ENCODE data around the gene UBD. TPM values are rescaled to one million over a fixed set of nuclear protein-coding genes. Genes with fewer than 3 reads are reported as not detected.

UBD gene
- total and polyA plus RNA-seq, 10 of the 15 experiments (the other 5 are each of a cell fraction or from before 2014, with no cell fraction given), result 23.4 to 101 (median 35.7) TPM

DNA sequence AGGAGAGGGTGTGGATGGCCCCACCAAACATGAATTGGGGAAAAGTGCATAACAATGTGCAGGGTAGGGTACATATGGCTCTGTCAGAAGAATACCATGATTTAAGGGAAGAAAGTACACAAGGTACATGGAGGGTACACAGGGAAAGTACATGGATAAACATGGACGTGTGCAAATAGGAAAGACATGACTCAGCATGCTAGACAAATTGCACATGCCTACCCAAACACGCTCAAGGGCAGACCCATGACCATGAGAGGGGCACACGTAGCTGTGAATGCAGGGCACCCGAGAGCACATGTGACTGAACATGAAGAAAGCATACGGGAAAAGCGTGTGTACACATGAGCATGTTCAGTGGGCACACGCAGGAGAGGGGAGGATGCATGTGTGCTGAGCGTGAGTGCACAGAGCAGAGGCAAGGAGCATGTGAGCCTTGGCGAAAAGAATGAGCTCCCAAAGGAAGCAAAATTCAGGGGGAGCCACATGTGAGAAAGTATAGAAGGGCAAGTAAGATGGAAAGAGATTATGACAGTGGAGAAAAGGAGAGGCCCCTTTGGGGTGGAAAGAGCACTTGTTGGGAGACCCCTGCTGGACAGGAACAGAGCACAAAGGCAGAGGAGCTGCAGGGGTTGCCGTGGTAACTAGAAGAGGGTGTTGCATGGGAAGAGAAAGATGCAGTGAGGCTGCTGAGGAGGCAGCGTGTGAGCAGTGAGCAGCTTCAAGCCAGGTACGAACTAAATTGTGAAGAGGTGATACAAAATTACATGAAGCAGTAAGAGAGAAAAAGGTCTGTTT lies 43.2 kb upstream of the UBD start:
- no peak overlapping the region for H3K27ac ChIP-seq (ENCODE audit: control insufficient read depth, insufficient read depth)
- no peak overlapping the region for H2AFZ ChIP-seq (ENCODE audit: control insufficient read depth, low read depth, low read length)
- FAIRE-seq, result no peak
- POLR2A ChIA-PET, result no interaction called here
- H3K79me2 ChIP-seq (ENCODE audit: control insufficient read depth, insufficient read depth, low read length), result no peaks in the 10 kb centered on the region
- no peak for DNase-seq (ENCODE audit: low read depth, low spot score)
- peak; percentile 44; the same call in 1 of the 3 replicates for ATAC-seq
- no peaks in the 10 kb centered on the region for H3K4me1 ChIP-seq (ENCODE audit: control insufficient read depth, insufficient read depth, low read length)
- TF ChIP-seq, protein P1, sequence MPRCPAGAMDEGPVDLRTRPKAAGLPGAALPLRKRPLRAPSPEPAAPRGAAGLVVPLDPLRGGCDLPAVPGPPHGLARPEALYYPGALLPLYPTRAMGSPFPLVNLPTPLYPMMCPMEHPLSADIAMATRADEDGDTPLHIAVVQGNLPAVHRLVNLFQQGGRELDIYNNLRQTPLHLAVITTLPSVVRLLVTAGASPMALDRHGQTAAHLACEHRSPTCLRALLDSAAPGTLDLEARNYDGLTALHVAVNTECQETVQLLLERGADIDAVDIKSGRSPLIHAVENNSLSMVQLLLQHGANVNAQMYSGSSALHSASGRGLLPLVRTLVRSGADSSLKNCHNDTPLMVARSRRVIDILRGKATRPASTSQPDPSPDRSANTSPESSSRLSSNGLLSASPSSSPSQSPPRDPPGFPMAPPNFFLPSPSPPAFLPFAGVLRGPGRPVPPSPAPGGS (IDR thresholded peaks at IDR 0.05; ENCODE audit: borderline replicate concordance, insufficient read depth, low read depth, low read length, poor library complexity, severe bottlenecking), result peak; percentile 73
- TF ChIP-seq CEBPB (IDR thresholded peaks at IDR 0.05; ENCODE audit: borderline replicate concordance in 1 of 2, low read depth in 2 of 2, low read length in 2 of 2), result no peak
- TF ChIP-seq SMC3 (IDR thresholded peaks at IDR 0.05; ENCODE audit: borderline replicate concordance, low read length), result 0 out of 2 replicates have a peak, but pooled peaks have one; percentile 6
- no peak for TF ChIP-seq ZNF274 (IDR thresholded peaks at IDR 0.05; ENCODE audit: insufficient read depth, insufficient read length)
- TF ChIP-seq, protein P2, sequence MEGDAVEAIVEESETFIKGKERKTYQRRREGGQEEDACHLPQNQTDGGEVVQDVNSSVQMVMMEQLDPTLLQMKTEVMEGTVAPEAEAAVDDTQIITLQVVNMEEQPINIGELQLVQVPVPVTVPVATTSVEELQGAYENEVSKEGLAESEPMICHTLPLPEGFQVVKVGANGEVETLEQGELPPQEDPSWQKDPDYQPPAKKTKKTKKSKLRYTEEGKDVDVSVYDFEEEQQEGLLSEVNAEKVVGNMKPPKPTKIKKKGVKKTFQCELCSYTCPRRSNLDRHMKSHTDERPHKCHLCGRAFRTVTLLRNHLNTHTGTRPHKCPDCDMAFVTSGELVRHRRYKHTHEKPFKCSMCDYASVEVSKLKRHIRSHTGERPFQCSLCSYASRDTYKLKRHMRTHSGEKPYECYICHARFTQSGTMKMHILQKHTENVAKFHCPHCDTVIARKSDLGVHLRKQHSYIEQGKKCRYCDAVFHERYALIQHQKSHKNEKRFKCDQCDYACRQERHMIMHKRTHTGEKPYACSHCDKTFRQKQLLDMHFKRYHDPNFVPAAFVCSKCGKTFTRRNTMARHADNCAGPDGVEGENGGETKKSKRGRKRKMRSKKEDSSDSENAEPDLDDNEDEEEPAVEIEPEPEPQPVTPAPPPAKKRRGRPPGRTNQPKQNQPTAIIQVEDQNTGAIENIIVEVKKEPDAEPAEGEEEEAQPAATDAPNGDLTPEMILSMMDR (IDR thresholded peaks at IDR 0.05 in 2 of 3, conservative IDR thresholded peaks at IDR 0.05 in 1 of 3; ENCODE audit: control insufficient read depth in 2 of 3, extremely low read depth in 1 of 3, insufficient read depth in 1 of 3, low read depth in 3 of 3, low read length in 3 of 3), result peak in 2 of 3 experiments; percentile 20 to 22; a peak in 2 of 6 replicates
- TF ChIP-seq, protein P3, sequence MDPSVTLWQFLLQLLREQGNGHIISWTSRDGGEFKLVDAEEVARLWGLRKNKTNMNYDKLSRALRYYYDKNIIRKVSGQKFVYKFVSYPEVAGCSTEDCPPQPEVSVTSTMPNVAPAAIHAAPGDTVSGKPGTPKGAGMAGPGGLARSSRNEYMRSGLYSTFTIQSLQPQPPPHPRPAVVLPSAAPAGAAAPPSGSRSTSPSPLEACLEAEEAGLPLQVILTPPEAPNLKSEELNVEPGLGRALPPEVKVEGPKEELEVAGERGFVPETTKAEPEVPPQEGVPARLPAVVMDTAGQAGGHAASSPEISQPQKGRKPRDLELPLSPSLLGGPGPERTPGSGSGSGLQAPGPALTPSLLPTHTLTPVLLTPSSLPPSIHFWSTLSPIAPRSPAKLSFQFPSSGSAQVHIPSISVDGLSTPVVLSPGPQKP (IDR thresholded peaks at IDR 0.05; ENCODE audit: low read depth, low read length), result no peak
- TF ChIP-seq IRF4 (IDR thresholded peaks at IDR 0.05; ENCODE audit: low read depth, low read length), result no peak
- no peak overlapping the region for H3K4me2 ChIP-seq (ENCODE audit: control insufficient read depth, insufficient read depth)
- H3K27me3 ChIP-seq (replicated peaks in 1 of 2; ENCODE audit: control insufficient read depth in 2 of 2, insufficient read depth in 2 of 2, low read length in 1 of 2), result no peaks in the 10 kb centered on the region
- no peak overlapping the region for H3K4me3 ChIP-seq
- SMC1A ChIA-PET (ENCODE audit: uncharacterized antibody, unreplicated experiment), result interaction anchor here (0.6 kb wide), 1 partner anchor 47 kb away, joined by 3 read pairs; no protein-coding TSS in a partner anchor
- no peaks in the 10 kb centered on the region for H4K20me1 ChIP-seq (ENCODE audit: control insufficient read depth, insufficient read depth)
- no peaks in the 10 kb centered on the region for H3K9me3 ChIP-seq (replicated peaks; ENCODE audit: control insufficient read depth, insufficient read depth, low read length)
- BruUV-seq (replicated peaks), result no TSS peak
- CTCF ChIA-PET, result interaction anchor here (0.6 to 1.9 kb wide), 3 partner anchors 13 to 594 kb away, joined by 3 to 5 read pairs (median 3); no protein-coding TSS in a partner anchor
- in situ Hi-C loops (cut with MboI) (no loop called here), intact Hi-C loops (cut with micrococcal nuclease; ENCODE audit: unreplicated experiment) (no loop called here)
- no peak overlapping the region for H3K9ac ChIP-seq (ENCODE audit: control insufficient read depth, insufficient read depth, low read length)
- H3K36me3 ChIP-seq (ENCODE audit: control insufficient read depth in 2 of 2, insufficient read depth in 2 of 2, low read length in 1 of 2), result no peaks in the 10 kb centered on the region
- RAD21 ChIA-PET (ENCODE audit: unreplicated experiment), result no interaction called here
- WGBS (ENCODE audit: insufficient coverage, insufficient replicate concordance, low lambda C conversion rate, missing lambda C conversion rate), result 62% methylated on average over 12 of the region's 12 CpGs

Measured in GM12878 (cell line).